IMR-90 (cell line): ENCODE results near the gene CIBAR2. TPM values are rescaled to one million over a fixed set of nuclear protein-coding genes. Genes with fewer than 3 reads are reported as not detected.

Experiments used
- ATAC-seq: fragments of 200-7000 bp; cut with Tn5 transposase; 2 replicates; pipeline ENCODE4 v1.9.1; 2020; ENCODE audit warnings: low read depth, mild to moderate bottlenecking, moderate library complexity
- BruUV-seq: library from RNA; stranded (reverse); fragments of 400-500 nt; replicated peaks from 2 replicates; lab custom pipeline; 2021; lab: Mats Ljungman, UMichigan
- CTCF ChIA-PET: fragments of 300-600 bp; formaldehyde crosslinking; extraction: SDS; loops from one replicate; lab custom pipeline; 2021; ENCODE audit warnings: antibody characterized with exemption; lab: Yijun Ruan, JAX
- POLR2A ChIA-PET: fragments of 300-600 bp; sonication (Branson Sonifier 250); formaldehyde crosslinking; loops from one replicate; lab custom pipeline; 2022; ENCODE audit warnings: antibody characterized with exemption; ENCODE audit not compliant: unreplicated experiment; lab: Charles Lee
- DNase-seq: peaks from one replicate; pipeline ENCODE4 v3.0.0; 2013
- H2AFZ ChIP-seq: replicated peaks from 2 replicates; pipeline ENCODE3; 2013; ENCODE audit warnings: low read length, mild to moderate bottlenecking; ENCODE audit not compliant: poor library complexity
- H2AK5ac ChIP-seq: 2 replicates; pipeline ENCODE4 v1.6.1; 2013; ENCODE audit warnings: low read depth, low read length, inconsistent platforms
- H2AK9ac ChIP-seq: replicated peaks from 2 replicates; pipeline ENCODE3; 2013; ENCODE audit warnings: mild to moderate bottlenecking, low read depth, low read length, moderate library complexity; ENCODE audit not compliant: poor library complexity
- H2BK120ac ChIP-seq: 2 replicates; pipeline ENCODE4 v1.6.1; 2013; ENCODE audit warnings: low read depth, low read length, inconsistent platforms
- H2BK15ac ChIP-seq: 3 replicates; pipeline ENCODE4 v1.6.1; 2013; ENCODE audit warnings: low read depth, low read length, inconsistent platforms
- H2BK20ac ChIP-seq: 2 replicates; pipeline ENCODE4 v1.6.1; 2013; ENCODE audit warnings: low read depth, mild to moderate bottlenecking, inconsistent platforms, low read length, moderate library complexity
- H2BK5ac ChIP-seq: 2 replicates; pipeline ENCODE4 v1.6.1; 2013; ENCODE audit warnings: mild to moderate bottlenecking, low read depth, low read length, inconsistent platforms; ENCODE audit not compliant: poor library complexity, severe bottlenecking
- H3K14ac ChIP-seq: replicated peaks from 2 replicates; pipeline ENCODE4 v1.6.1; 2013; ENCODE audit warnings: low read depth, low read length, inconsistent platforms
- H3K18ac ChIP-seq: 2 replicates; pipeline ENCODE4 v1.6.1; 2013; ENCODE audit warnings: low read depth, low read length, control low read depth
- H3K23ac ChIP-seq: 2 replicates; pipeline ENCODE4 v1.6.1; 2013; ENCODE audit warnings: low read depth, low read length, inconsistent platforms
- H3K27ac ChIP-seq: 2 replicates; pipeline ENCODE4 v1.5.1; 2013; ENCODE audit warnings: mild to moderate bottlenecking, control low read depth, low read length; ENCODE audit not compliant: insufficient read depth
- H3K27me3 ChIP-seq: 2 replicates; pipeline ENCODE4 v1.6.1; 2013; ENCODE audit warnings: low read length; ENCODE audit not compliant: control insufficient read depth, insufficient read depth
- H3K36me3 ChIP-seq: 2 replicates; pipeline ENCODE4 v1.6.1; 2013; ENCODE audit warnings: low read length, mixed read lengths; ENCODE audit not compliant: control insufficient read depth, insufficient read depth
- H3K4ac ChIP-seq: 2 replicates; pipeline ENCODE4 v1.6.1; 2013; ENCODE audit warnings: low read depth, low read length, inconsistent platforms
- H3K4me1 ChIP-seq: 2 replicates; pipeline ENCODE4 v1.6.1; 2013; ENCODE audit warnings: low read length, mixed read lengths; ENCODE audit not compliant: control insufficient read depth, insufficient read depth
- H3K4me2 ChIP-seq: 2 replicates; pipeline ENCODE4 v1.6.1; 2013; ENCODE audit warnings: low read depth, mild to moderate bottlenecking, control low read depth, low read length, moderate library complexity
- H3K4me3 ChIP-seq: 2 replicates; pipeline ENCODE4 v1.5.1; 2013; ENCODE audit warnings: low read depth, mild to moderate bottlenecking, control low read depth, low read length, moderate library complexity; ENCODE audit not compliant: insufficient read depth
- H3K56ac ChIP-seq: 2 replicates; pipeline ENCODE4 v1.6.1; 2013; ENCODE audit warnings: low read length, inconsistent platforms; ENCODE audit not compliant: insufficient read depth; ENCODE audit errors: extremely low read depth
- H3K79me1 ChIP-seq, 2 experiments: 2 replicates each; pipeline ENCODE4 v1.6.1; 2013; ENCODE audit warnings: low read length in 2 of 2, inconsistent platforms in 1 of 2, low read depth in 1 of 2
- H3K9ac ChIP-seq: 2 replicates; pipeline ENCODE4 v1.6.1; 2013; ENCODE audit warnings: low read depth, low read length, control low read depth
- H3K9me1 ChIP-seq: 2 replicates; pipeline ENCODE4 v1.6.1; 2013; ENCODE audit warnings: low read length, inconsistent platforms; ENCODE audit not compliant: insufficient read depth
- H3K9me3 ChIP-seq: 2 replicates; pipeline ENCODE4 v1.6.1; 2013; ENCODE audit warnings: low read length; ENCODE audit not compliant: control insufficient read depth, insufficient read depth
- H4K20me1 ChIP-seq: 2 replicates; pipeline ENCODE4 v1.6.1; 2013; ENCODE audit warnings: low read length, inconsistent platforms; ENCODE audit not compliant: insufficient read depth
- H4K5ac ChIP-seq: 2 replicates; pipeline ENCODE4 v1.6.1; 2013; ENCODE audit warnings: mild to moderate bottlenecking, low read depth, low read length, control low read depth
- H4K8ac ChIP-seq, 2 experiments: 2 replicates each; pipeline ENCODE4 v1.6.1; 2013; ENCODE audit warnings: low read depth in 2 of 2, low read length in 2 of 2, control low read depth in 1 of 2, inconsistent platforms in 1 of 2
- H4K91ac ChIP-seq: 2 replicates; pipeline ENCODE4 v1.6.1; 2013; ENCODE audit warnings: low read depth, low read length, inconsistent platforms; ENCODE audit not compliant: insufficient read depth
- CEBPB ChIP-seq: IDR thresholded peaks from 2 replicates; pipeline ENCODE4 v1.6.1; 2012; ENCODE audit warnings: low read depth, low read length, improper control_type of control experiment
- MAFK ChIP-seq: IDR thresholded peaks from 2 replicates; pipeline ENCODE4 v1.6.1; 2012; ENCODE audit warnings: low read depth, low read length, improper control_type of control experiment
- MXI1 ChIP-seq: IDR thresholded peaks from 2 replicates; pipeline ENCODE4 v1.6.1; 2012; ENCODE audit warnings: low read depth, mild to moderate bottlenecking, low read length, moderate library complexity, borderline replicate concordance
- POLR2A ChIP-seq: IDR thresholded peaks from 2 replicates; pipeline ENCODE4 v1.6.1; 2012; ENCODE audit warnings: mild to moderate bottlenecking, low read depth, low read length
- RAD21 ChIP-seq: IDR thresholded peaks from 2 replicates; pipeline ENCODE4 v1.6.1; 2012; ENCODE audit warnings: low read length, improper control_type of control experiment
- SMC3 ChIP-seq: fragments of 150-350 bp; IDR thresholded peaks from 2 replicates; pipeline ENCODE4 v1.6.1; 2016; ENCODE audit warnings: low read depth, mild to moderate bottlenecking, antibody characterized with exemption, low read length, moderate library complexity
- USF2 ChIP-seq: fragments of 150-350 bp; IDR thresholded peaks from 2 replicates; pipeline ENCODE4 v1.6.1; 2017; ENCODE audit warnings: mild to moderate bottlenecking, antibody characterized with exemption, low read length, low read depth
- WGBS, 2 experiments: methylation state at CpG; one replicate each; pipeline versions ENCODE4 v1.1.5 to v1.1.7; 2013; ENCODE audit warnings: missing lambda C conversion rate in 2 of 2; ENCODE audit not compliant: insufficient read length in 1 of 2; ENCODE audit errors: extremely low coverage in 2 of 2; 5-methylcytosine and 5-hydroxymethylcytosine counted together
- dilution Hi-C: fragments of 300-500 bp; cut with HindIII; formaldehyde crosslinking; loops from one replicate; pipeline ENCODE4 v1.14.3; 2018; ENCODE audit warnings: low sequenced_read_pairs; ENCODE audit not compliant: unreplicated experiment
- in situ Hi-C: fragments of 300-500 bp; cut with MboI; formaldehyde crosslinking; loops from 3 replicates; pipeline ENCODE4 v1.14.3; 2019; ENCODE audit warnings: low sequenced_read_pairs, inconsistent platforms, mixed read lengths
- intact Hi-C: fragments of 100-400 bp; cut with micrococcal nuclease; formaldehyde crosslinking; loops from 2 replicates; pipeline ENCODE4 v1.10.0; 2022
- polyA plus RNA-seq, 3 experiments: library from polyadenylated mRNA; depleted of rRNA; stranded (reverse); fragments of >200 nt; gene quantifications; 2 replicates each; pipeline ENCODE4 v1.2.3, GENCODE V29; 2012; ENCODE audit warnings: low replicate concordance in 1 of 3
- total RNA-seq: library from RNA; depleted of rRNA; stranded (reverse); fragments of >200 nt; gene quantifications from 2 replicates; pipeline ENCODE4 v1.2.3, GENCODE V29; 2012

Gene CIBAR2
- total and polyA plus RNA-seq, 2 of the 4 experiments (the other 2 are of a cell fraction) = 0.18 to 0.24 TPM

GRCh38 chr16:85062323-85062722 lies 49.9 kb downstream of the CIBAR2 start:
- Histone ChIP-seq H3K36me3 (peaks cover 4% of the 10 kb centered on the region; the same call in 1 of the 2 replicates), H3K4me1 (no peaks in the 10 kb centered on the region), H3K18ac (no peak overlapping the region), H4K20me1 (peaks cover 4% of the 10 kb centered on the region; the same call in 1 of the 2 replicates), H3K4ac (no peak overlapping the region), H2AK9ac (no peak overlapping the region), H3K27ac (no peak overlapping the region), H2AFZ (no peak overlapping the region), H3K4me3 (no peak overlapping the region), H3K4me2 (no peak overlapping the region), H2BK120ac (no peak overlapping the region), H4K91ac (no peak overlapping the region), H3K9me1 (peaks cover 3% of the 10 kb centered on the region; the same call in 1 of the 2 replicates), H3K23ac (no peak overlapping the region), H3K56ac (no peak overlapping the region), H3K27me3 (no peaks in the 10 kb centered on the region), H4K5ac (no peak overlapping the region), H3K9ac (no peak overlapping the region), H4K8ac (no peak overlapping the region), H2BK5ac (no peak overlapping the region), H3K9me3 (no peaks in the 10 kb centered on the region), H3K14ac (no peak overlapping the region), H2BK15ac (no peak overlapping the region), H2BK20ac (no peak overlapping the region), H2AK5ac (no peak overlapping the region), H3K79me1 (peaks cover 0 to 15% of the 10 kb centered on the region in 2 experiments; a peak in 2 of 4 replicates)
- no peak for TF ChIP-seq POLR2A
- no peak for TF ChIP-seq CEBPB
- TF ChIP-seq MAFK = no peak
- TF ChIP-seq RAD21 = no peak
- TF ChIP-seq MXI1 = no peak
- no peak for TF ChIP-seq USF2
- TF ChIP-seq SMC3 = no peak
- WGBS, 2 experiments = 90% methylated on average over 6 of the region's 9 CpGs; no CpG with 5 or more reads in 1 of the 2 experiments
- dilution Hi-C loops = no loop called here
- POLR2A ChIA-PET = no interaction called here
- in situ Hi-C loops = no loop called here
- BruUV-seq = no TSS peak
- ATAC-seq = no peak
- intact Hi-C loops = no loop called here
- DNase-seq = no peak
- CTCF ChIA-PET = no interaction called here
